Vagina (tissue), 2 donors: ENCODE results near the gene NUDT16. TPM values are rescaled to one million over a fixed set of nuclear protein-coding genes. Genes with fewer than 3 reads are reported as not detected.
A peak's percentile ranks its signal among the peaks of the same experiment; 100 is the strongest.

Source experiments
- DNase-seq, 2 donors: peaks; one replicate each; pipeline ENCODE4 v3.0.0-alpha.2; 2017; ENCODE audit errors: extremely low spot score in 2 of 2
- H3K27ac ChIP-seq: fragments of 200-600 bp; sonication (generic); one replicate; pipeline ENCODE4 v1.5.1; 2019
- H3K27me3 ChIP-seq: fragments of 200-600 bp; sonication (generic); one replicate; pipeline ENCODE4 v1.5.1; 2019
- H3K36me3 ChIP-seq, 2 donors: fragments of 200-600 bp; sonication (generic); one replicate each; pipeline ENCODE4 v1.5.1; 2017 to 2019
- H3K4me1 ChIP-seq: fragments of 200-600 bp; sonication (generic); one replicate; pipeline ENCODE4 v1.5.1; 2019
- H3K4me3 ChIP-seq, 2 donors: fragments of 200-600 bp; sonication (generic); 1 replicate in 1 of 2; 2 replicates in 1 of 2; pipeline ENCODE4 v1.5.1; 2016 to 2019
- H3K9me3 ChIP-seq: fragments of 200-600 bp; sonication (generic); one replicate; pipeline ENCODE4 v1.5.1; 2019
- CTCF ChIP-seq, 3 experiments: fragments of 450-650 bp in 2 of 3; fragments of 200-600 bp in 1 of 3; sonication (generic) in 1 of 3; IDR thresholded peaks; one replicate each; pipeline ENCODE4 v1.5.1; 2017 to 2019; ENCODE audit warnings: antibody characterized with exemption in 3 of 3, mild to moderate bottlenecking in 2 of 3, moderate library complexity in 2 of 3
- POLR2A ChIP-seq, 2 donors: fragments of 450-650 bp; IDR thresholded peaks; one replicate each; pipeline ENCODE4 v1.6.1; 2017; ENCODE audit warnings: antibody characterized with exemption in 2 of 2, mild to moderate bottlenecking in 2 of 2, moderate library complexity in 2 of 2
- POLR2AphosphoS5 ChIP-seq, 2 donors: sonication (generic); formaldehyde crosslinking; IDR thresholded peaks; one replicate each; pipeline ENCODE4 v1.9.0; 2017; ENCODE audit warnings: antibody characterized with exemption in 2 of 2, mild to moderate bottlenecking in 2 of 2, low read depth in 1 of 2; ENCODE audit not compliant: insufficient read depth in 1 of 2
- intact Hi-C: fragments of 100-400 bp; cut with DNase I; formaldehyde crosslinking; loops from one replicate; pipeline ENCODE4 v1.15.1; 2023
- total RNA-seq: library from RNA; depleted of rRNA; stranded (reverse); fragments of >200 nt; gene quantifications from one replicate; pipeline ENCODE4 v1.2.3, GENCODE V29; 2016

The NUDT16 gene
- total RNA-seq, 1 donor from 2014 or later: 18.2 TPM

- Histone ChIP-seq H3K27ac (peak overlapping the region; percentile 39), H3K27me3 (no peaks in the 10 kb centered on the region), H3K36me3 (peaks cover 0 to 7% of the 10 kb centered on the region in 2 donors), H3K4me3 (no peak overlapping the region), H3K4me1 (peaks cover 30% of the 10 kb centered on the region), H3K9me3 (no peaks in the 10 kb centered on the region)
- TF ChIP-seq CTCF (IDR thresholded peaks at IDR 0.05) (no peak), POLR2A (IDR thresholded peaks at IDR 0.05) (no peak), POLR2AphosphoS5 (IDR thresholded peaks at IDR 0.05; ENCODE audit: insufficient read depth in 1 of 2, low read depth in 1 of 2) (no peak)
- intact Hi-C loops: no loop called here
- DNase-seq: peak in 1 of 2 donors; percentile 87
These were observed 5.0 kb downstream of the NUDT16 start for GRCh38 chr3:131386429-131387165.

- Histone ChIP-seq H3K9me3 (no peaks in the 10 kb centered on the region), H3K4me3 (no peak overlapping the region), H3K4me1 (peaks cover 20% of the 10 kb centered on the region), H3K36me3 (peaks cover 0 to 7% of the 10 kb centered on the region in 2 donors), H3K27me3 (no peaks in the 10 kb centered on the region), H3K27ac (no peak overlapping the region)
- TF ChIP-seq POLR2AphosphoS5 (IDR thresholded peaks at IDR 0.05; ENCODE audit: insufficient read depth in 1 of 2, low read depth in 1 of 2) (no peak), CTCF (IDR thresholded peaks at IDR 0.05) (no peak), POLR2A (IDR thresholded peaks at IDR 0.05) (no peak)
- DNase-seq: no peak
- intact Hi-C loops: no loop called here
These were observed 6.4 kb downstream of the NUDT16 start for GRCh38 chr3:131387796-131388489.

- Histone ChIP-seq H3K27me3 (no peaks in the 10 kb centered on the region), H3K36me3 (peaks cover 0 to 6% of the 10 kb centered on the region in 2 donors), H3K27ac (no peak overlapping the region), H3K9me3 (no peaks in the 10 kb centered on the region), H3K4me1 (peaks cover 17% of the 10 kb centered on the region), H3K4me3 (no peak overlapping the region)
- no peak for DNase-seq
- intact Hi-C loops: no loop called here
- TF ChIP-seq POLR2AphosphoS5 (IDR thresholded peaks at IDR 0.05; ENCODE audit: insufficient read depth in 1 of 2, low read depth in 1 of 2): no peak
- no peak for TF ChIP-seq POLR2A (IDR thresholded peaks at IDR 0.05)
- no peak for TF ChIP-seq CTCF (IDR thresholded peaks at IDR 0.05)
These were observed 6.9 kb downstream of the NUDT16 start for GRCh38 chr3:131388490-131388799.

DNA sequence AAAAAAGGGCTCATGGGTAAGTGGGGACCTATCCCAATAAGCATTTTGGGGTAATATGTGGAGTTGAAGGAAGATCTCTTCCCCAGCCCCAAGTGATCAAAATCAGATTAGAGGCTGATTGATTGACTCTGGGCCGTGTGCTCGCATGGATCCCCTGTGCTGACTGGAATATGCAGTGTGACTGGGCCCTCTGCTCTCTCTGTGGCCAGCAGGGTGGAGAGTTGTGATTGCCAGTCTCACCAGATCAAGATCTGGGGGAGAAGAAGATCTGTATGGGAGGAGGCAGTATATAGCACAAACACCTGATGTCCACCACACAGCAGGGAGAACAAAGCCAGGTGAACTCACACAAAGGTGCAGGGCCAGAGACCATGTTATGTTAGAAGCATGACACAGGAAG is 8.8 kb downstream of the NUDT16 start:
- Histone ChIP-seq H3K4me3 (no peak overlapping the region), H3K36me3 (no peaks in the 10 kb centered on the region), H3K4me1 (peaks cover 10% of the 10 kb centered on the region), H3K9me3 (no peaks in the 10 kb centered on the region), H3K27ac (no peak overlapping the region), H3K27me3 (no peaks in the 10 kb centered on the region)
- DNase-seq: no peak
- TF ChIP-seq POLR2A (IDR thresholded peaks at IDR 0.05) (no peak), POLR2AphosphoS5 (IDR thresholded peaks at IDR 0.05; ENCODE audit: insufficient read depth in 1 of 2, low read depth in 1 of 2) (no peak)
- intact Hi-C loops: no loop called here

GRCh38 chr3:131393051-131393450 is 11.5 kb downstream of the NUDT16 start:
- intact Hi-C loops: no loop called here
- no peak for TF ChIP-seq POLR2AphosphoS5 (IDR thresholded peaks at IDR 0.05; ENCODE audit: insufficient read depth in 1 of 2, low read depth in 1 of 2)
- H3K4me3 ChIP-seq: no peak overlapping the region
- H3K9me3 ChIP-seq: no peaks in the 10 kb centered on the region
- no peaks in the 10 kb centered on the region for H3K36me3 ChIP-seq
- H3K27me3 ChIP-seq: no peaks in the 10 kb centered on the region
- H3K27ac ChIP-seq: no peak overlapping the region
- no peak for DNase-seq
- H3K4me1 ChIP-seq: no peaks in the 10 kb centered on the region

GRCh38 chr3:131393868-131394267 is 12.3 kb downstream of the NUDT16 start:
- H3K4me3 ChIP-seq: no peak overlapping the region
- H3K27ac ChIP-seq: no peak overlapping the region
- DNase-seq: no peak
- intact Hi-C loops: no loop called here
- TF ChIP-seq CTCF (IDR thresholded peaks at IDR 0.05) (no peak), POLR2A (IDR thresholded peaks at IDR 0.05) (no peak), POLR2AphosphoS5 (IDR thresholded peaks at IDR 0.05; ENCODE audit: insufficient read depth in 1 of 2, low read depth in 1 of 2) (no peak)
- H3K27me3 ChIP-seq: no peaks in the 10 kb centered on the region
- no peaks in the 10 kb centered on the region for H3K36me3 ChIP-seq
- no peaks in the 10 kb centered on the region for H3K4me1 ChIP-seq
- no peaks in the 10 kb centered on the region for H3K9me3 ChIP-seq
